NCI-H2081 treated with DMSO at 0.1 percent for 48 hours (cell line): ENCODE data around the gene HLA-DPB1.

Experiments
- DNase-seq: peaks from one replicate; lab custom pipeline; 2025; lab: John Stamatoyannopoulos, UW

Gene HLA-DPB1

GRCh38 chr6:33103776-33104175, 28.0 kb downstream of the HLA-DPB1 start:
- DNase-seq, result no peak

GRCh38 chr6:33104887-33105286, 29.1 kb downstream of the HLA-DPB1 start:
- DNase-seq, result no peak

- DNase-seq, result no peak
These were observed 29.6 kb downstream of the HLA-DPB1 start for GRCh38 chr6:33105386-33105785.

GRCh38 chr6:33105916-33106871, 30.4 kb downstream of the HLA-DPB1 start:
- no peak for DNase-seq

- DNase-seq, result no peak
These were observed 31.9 kb downstream of the HLA-DPB1 start for GRCh38 chr6:33107641-33108040.

- no peak for DNase-seq
These were observed 32.5 kb downstream of the HLA-DPB1 start for GRCh38 chr6:33108307-33108706.

- DNase-seq, result no peak
These were observed 36.4 kb downstream of the HLA-DPB1 start for GRCh38 chr6:33112148-33112547.

- no peak for DNase-seq
These were observed 38.0 kb downstream of the HLA-DPB1 start for GRCh38 chr6:33113755-33114154.

- DNase-seq, result no peak
These were observed 38.6 kb downstream of the HLA-DPB1 start for GRCh38 chr6:33114406-33114805.

GRCh38 chr6:33116417-33116816, 40.6 kb downstream of the HLA-DPB1 start:
- no peak for DNase-seq

GRCh38 chr6:33116841-33117711, 41.3 kb downstream of the HLA-DPB1 start:
- no peak for DNase-seq

GRCh38 chr6:33117811-33118277, 42.1 kb downstream of the HLA-DPB1 start:
- no peak for DNase-seq

- DNase-seq, result peak; percentile 16
These were observed 42.8 kb downstream of the HLA-DPB1 start for GRCh38 chr6:33118525-33119123.

GRCh38 chr6:33120001-33120400, 44.2 kb downstream of the HLA-DPB1 start:
- DNase-seq, result no peak

GRCh38 chr6:33123181-33123580, 47.4 kb downstream of the HLA-DPB1 start:
- DNase-seq, result no peak

- peak; percentile 8 for DNase-seq
These were observed 48.1 kb downstream of the HLA-DPB1 start for GRCh38 chr6:33123732-33124524.

GRCh38 chr6:33124525-33124901, 48.7 kb downstream of the HLA-DPB1 start:
- DNase-seq, result no peak

GRCh38 chr6:33124947-33125346, 49.2 kb downstream of the HLA-DPB1 start:
- DNase-seq, result no peak

GRCh38 chr6:33126101-33126714, 50.4 kb downstream of the HLA-DPB1 start:
- no peak for DNase-seq

GRCh38 chr6:33128318-33128717, 52.5 kb downstream of the HLA-DPB1 start:
- DNase-seq, result no peak

- DNase-seq, result no peak
These were observed 56.3 kb downstream of the HLA-DPB1 start for GRCh38 chr6:33132081-33132524.
